Urothelium cell line (cell line): ENCODE measurements around the gene ILKAP.

Experiments used
- DNase-seq: peaks from one replicate; pipeline ENCODE4 v3.0.0; 2011; ENCODE audit warnings: low spot score, mixed read lengths
- FAIRE-seq: peaks from 2 replicates; lab custom pipeline; 2011; peaks lifted over from hg19 to GRCh38; lab: Jason Lieb, UNC

The ILKAP gene

GRCh38 chr2:238138331-238139195 lies 64.9 kb downstream of the ILKAP start, which contains the start of gene KLHL30:
Gene KLHL30, plus strand, starts transcription at chr2:238138668. Its CDS starts 2,087 bp downstream, at chr2:238140755.
- no peak for FAIRE-seq
- no peak for DNase-seq

- FAIRE-seq (no peak), DNase-seq (no peak)
Measured at GRCh38 chr2:238137885-238138284, 65.6 kb downstream of the ILKAP start.

GRCh38 chr2:238136820-238137537 lies 66.5 kb downstream of the ILKAP start:
- FAIRE-seq (no peak), DNase-seq (no peak)

- FAIRE-seq (no peak), DNase-seq (no peak)
Measured at GRCh38 chr2:238135601-238136150, 67.8 kb downstream of the ILKAP start.

GRCh38 chr2:238134393-238134785 lies 69.1 kb downstream of the ILKAP start:
- no peak for DNase-seq
- no peak for FAIRE-seq

GRCh38 chr2:238133499-238134392 lies 69.7 kb downstream of the ILKAP start:
- no peak for FAIRE-seq
- DNase-seq = no peak

GRCh38 chr2:238132463-238133450 lies 70.7 kb downstream of the ILKAP start:
- FAIRE-seq = no peak

GRCh38 chr2:238131761-238132462 lies 71.6 kb downstream of the ILKAP start:
- DNase-seq (no peak), FAIRE-seq (no peak)

More at GRCh38 chr2:238132463-238133450, 70.7 kb downstream of the ILKAP start:
- no peak for DNase-seq

GRCh38 chr2:238130696-238131628 lies 72.5 kb downstream of the ILKAP start:
- no peak for DNase-seq

GRCh38 chr2:238130111-238130695 lies 73.3 kb downstream of the ILKAP start:
- DNase-seq (no peak), FAIRE-seq (no peak)

More at GRCh38 chr2:238130696-238131628, 72.5 kb downstream of the ILKAP start:
- FAIRE-seq = no peak

- no peak for DNase-seq
- FAIRE-seq = no peak
Measured at GRCh38 chr2:238129166-238130010, 74.1 kb downstream of the ILKAP start.

GRCh38 chr2:238128534-238129001 lies 74.9 kb downstream of the ILKAP start:
- FAIRE-seq (no peak), DNase-seq (no peak)

GRCh38 chr2:238128061-238128440 lies 75.4 kb downstream of the ILKAP start:
- FAIRE-seq (no peak), DNase-seq (no peak)

GRCh38 chr2:238127165-238128060 lies 76.1 kb downstream of the ILKAP start:
- FAIRE-seq (no peak), DNase-seq (peak; percentile 66)

GRCh38 chr2:238126775-238127164 lies 76.7 kb downstream of the ILKAP start:
- peak; percentile 98 for FAIRE-seq

More at GRCh38 chr2:238126775-238127164, 76.7 kb downstream of the ILKAP start:
- DNase-seq = no peak
